AG20443 (cell line): Measurements from ENCODE around the gene REC114.

Experiments
- DNase-seq: peaks from one replicate; pipeline ENCODE4 v3.0.0; 2012; ENCODE audit warnings: low spot score, mixed read lengths

REC114 gene

DNA sequence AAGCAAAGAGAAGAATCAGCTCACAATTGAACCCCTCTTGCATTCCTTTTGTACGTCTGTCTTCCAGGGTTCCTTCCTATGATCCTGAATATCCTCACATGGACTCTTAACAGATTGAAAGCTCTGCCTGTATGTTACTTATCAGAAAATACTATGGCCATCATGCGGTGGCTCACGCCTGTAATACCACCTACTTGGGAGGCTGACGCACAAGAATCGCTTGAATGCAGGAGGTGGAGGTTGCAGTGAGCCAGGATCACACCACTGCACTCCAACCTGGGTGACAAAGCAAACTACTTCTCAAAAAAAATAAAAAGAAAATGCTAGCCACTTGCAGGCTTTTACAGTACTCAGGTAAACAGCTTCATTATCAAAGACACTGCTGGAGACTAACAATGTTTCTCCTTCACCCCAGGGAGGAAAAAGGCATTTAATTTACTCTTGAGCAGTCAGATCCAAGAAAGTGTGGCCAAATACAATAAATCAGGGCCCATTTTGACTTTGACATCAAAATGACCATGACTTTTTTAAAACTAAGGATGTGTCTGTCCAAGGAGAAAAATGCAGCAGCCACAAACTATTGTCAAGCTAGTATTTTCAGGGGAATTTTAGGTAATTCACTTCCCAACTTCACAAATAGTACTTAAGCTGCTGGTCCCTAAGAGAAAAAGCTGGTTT lies 162.9 kb downstream of the REC114 start:
- no peak for DNase-seq

DNA sequence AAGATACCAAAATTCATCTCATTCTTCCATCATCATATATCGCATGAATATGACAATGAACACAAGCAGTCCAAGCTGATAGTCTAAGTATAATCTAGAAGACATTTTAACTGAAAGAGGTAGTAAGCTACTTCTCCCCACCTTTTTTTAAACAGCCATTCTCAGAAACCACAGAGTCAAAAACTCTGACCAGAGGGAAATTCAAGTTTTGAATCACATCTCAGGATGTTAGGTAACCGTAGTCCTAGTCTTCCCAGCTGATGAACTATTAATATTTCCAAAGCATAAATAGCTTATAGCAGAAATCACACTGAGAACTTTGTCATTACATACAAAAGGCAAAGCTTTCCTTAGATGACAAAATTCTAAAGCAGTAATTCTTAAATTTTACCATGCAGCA lies 164.4 kb downstream of the REC114 start:
- no peak for DNase-seq

DNA sequence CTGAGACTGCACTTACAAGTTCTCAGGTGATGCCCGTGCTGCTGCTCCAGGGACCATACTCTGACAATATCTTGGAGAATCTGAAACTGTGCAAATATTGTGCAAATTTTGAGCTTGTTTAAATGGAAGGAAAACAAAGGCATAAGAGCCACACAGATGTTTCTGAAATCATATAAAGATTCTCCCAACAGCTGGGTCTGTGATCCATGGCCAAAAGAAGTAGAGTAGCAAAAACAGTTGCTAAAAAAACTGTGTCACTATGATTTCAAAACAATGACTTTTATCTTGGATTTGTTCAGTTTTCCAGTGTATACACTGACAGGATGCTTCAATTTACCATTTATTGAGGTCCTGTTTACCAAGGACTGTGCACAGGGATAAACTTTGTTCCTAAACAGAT lies 164.9 kb downstream of the REC114 start:
- DNase-seq: no peak

DNA sequence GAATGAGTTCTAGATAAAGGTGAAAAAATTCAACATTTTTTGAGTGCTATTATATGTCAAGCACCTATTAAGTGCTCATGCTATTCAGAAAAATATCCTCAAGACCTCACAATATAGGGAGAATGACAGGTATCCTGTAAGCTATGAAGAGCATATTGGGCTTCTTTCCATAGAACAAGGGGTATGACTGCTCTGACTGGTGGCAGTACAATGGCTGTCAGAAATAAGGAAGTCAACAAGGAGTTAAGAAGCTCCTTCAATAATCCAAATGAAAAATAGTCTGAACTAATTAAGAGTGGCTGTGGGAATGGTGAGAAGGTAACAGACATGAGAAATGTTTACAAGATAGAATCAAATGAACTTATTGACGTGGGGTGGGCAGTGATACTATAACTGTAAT lies 165.5 kb downstream of the REC114 start:
- DNase-seq: no peak

DNA sequence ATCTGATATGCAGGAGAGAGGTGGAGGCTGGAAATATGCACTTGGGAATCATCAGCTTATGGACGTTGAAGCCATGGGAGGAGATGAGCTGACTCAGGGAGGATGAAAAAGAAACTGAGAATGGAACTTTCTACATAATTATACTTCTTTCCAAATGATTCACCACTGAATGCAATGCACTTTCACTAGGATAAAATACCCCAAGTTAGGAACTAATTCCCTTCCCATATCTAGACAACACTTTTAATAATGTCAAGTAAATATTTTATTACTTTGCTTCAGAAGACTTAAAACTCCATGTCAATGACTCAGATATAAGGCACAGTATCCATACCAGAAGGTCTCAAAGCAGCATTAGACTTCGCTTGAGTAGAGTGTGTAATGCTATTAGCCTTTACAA lies 166.0 kb downstream of the REC114 start:
- DNase-seq: peak; percentile 73
